A673 (cell line): ENCODE data around the gene CENPM. TPM values are rescaled to one million over a fixed set of nuclear protein-coding genes. Genes with fewer than 3 reads are reported as not detected.

Experiments
- BruUV-seq: library from RNA; stranded (reverse); fragments of 400-500 nt; replicated peaks from 2 replicates; lab custom pipeline; 2021; lab: Mats Ljungman, UMichigan
- CTCF ChIA-PET: fragments of 300-600 bp; sonication (Branson Sonifier 250); formaldehyde crosslinking; loops from one replicate; lab custom pipeline; 2022; ENCODE audit warnings: antibody characterized with exemption; lab: Charles Lee
- POLR2A ChIA-PET: fragments of 300-600 bp; sonication (Branson Sonifier 250); formaldehyde crosslinking; loops from one replicate; lab custom pipeline; 2022; ENCODE audit warnings: antibody characterized with exemption; ENCODE audit not compliant: low non-redundant PET; lab: Charles Lee
- DNase-seq: peaks from one replicate; pipeline ENCODE4 v3.0.0-alpha.2; 2015; ENCODE audit warnings: low spot score
- H3K27ac ChIP-seq: fragments of 200-600 bp; sonication (generic); 2 replicates; pipeline ENCODE4 v1.5.1; 2016; ENCODE audit warnings: mixed run types, low read depth, mild to moderate bottlenecking, mixed read lengths, antibody characterized with exemption, low read length; ENCODE audit not compliant: poor library complexity, severe bottlenecking
- H3K27me3 ChIP-seq: fragments of 200-600 bp; sonication (generic); replicated peaks from 2 replicates; pipeline ENCODE4 v1.6.1; 2017; ENCODE audit warnings: mixed run types, low read depth, mild to moderate bottlenecking, mixed read lengths, antibody characterized with exemption, low read length; ENCODE audit not compliant: insufficient read depth, poor library complexity
- H3K36me3 ChIP-seq: fragments of 200-600 bp; sonication (generic); 2 replicates; pipeline ENCODE4 v1.6.1; 2016; ENCODE audit warnings: mixed run types, mild to moderate bottlenecking, mixed read lengths, antibody characterized with exemption, low read length; ENCODE audit not compliant: insufficient read depth, poor library complexity, severe bottlenecking
- H3K4me1 ChIP-seq: fragments of 200-600 bp; sonication (generic); 2 replicates; pipeline ENCODE4 v1.6.1; 2017; ENCODE audit warnings: mixed run types, mild to moderate bottlenecking, mixed read lengths, antibody characterized with exemption, low read length; ENCODE audit not compliant: insufficient read depth, poor library complexity, severe bottlenecking
- H3K4me3 ChIP-seq: fragments of 200-600 bp; sonication (generic); 2 replicates; pipeline ENCODE4 v1.5.1; 2016; ENCODE audit warnings: low read depth, mixed run types, mild to moderate bottlenecking, mixed read lengths, low read length; ENCODE audit not compliant: poor library complexity, severe bottlenecking
- H3K9me3 ChIP-seq: fragments of 200-600 bp; sonication (generic); 2 replicates; pipeline ENCODE4 v1.6.1; 2016; ENCODE audit warnings: mixed run types, low read depth, mild to moderate bottlenecking, mixed read lengths, antibody characterized with exemption, low read length; ENCODE audit not compliant: poor library complexity, severe bottlenecking
- EZH2 ChIP-seq: fragments of 200-600 bp; sonication (generic); IDR thresholded peaks from 2 replicates; pipeline ENCODE4 v1.6.1; 2017; ENCODE audit warnings: borderline replicate concordance, low read depth, mild to moderate bottlenecking, mixed read lengths, antibody characterized with exemption, low read length; ENCODE audit not compliant: poor library complexity, severe bottlenecking
- intact Hi-C: fragments of 100-400 bp; cut with micrococcal nuclease; formaldehyde crosslinking; loops from one replicate; pipeline ENCODE4 v1.10.0; 2022; ENCODE audit not compliant: unreplicated experiment
- total RNA-seq: library from RNA; stranded (reverse); gene quantifications from 2 replicates; pipeline ENCODE4 v1.2.3, GENCODE V29; 2021
- TF ChIP-seq, protein P1 (sequence below): fragments of 300-800, 200-600 bp; sonication (generic); conservative IDR thresholded peaks from 2 replicates; pipeline ENCODE4 v1.5.1; 2017; ENCODE audit warnings: low read depth, mild to moderate bottlenecking, antibody characterized with exemption, low read length, moderate library complexity, mixed read lengths

The CENPM gene
- total RNA-seq, 1 experiment from 2014 or later = 67.2 TPM

DNA sequence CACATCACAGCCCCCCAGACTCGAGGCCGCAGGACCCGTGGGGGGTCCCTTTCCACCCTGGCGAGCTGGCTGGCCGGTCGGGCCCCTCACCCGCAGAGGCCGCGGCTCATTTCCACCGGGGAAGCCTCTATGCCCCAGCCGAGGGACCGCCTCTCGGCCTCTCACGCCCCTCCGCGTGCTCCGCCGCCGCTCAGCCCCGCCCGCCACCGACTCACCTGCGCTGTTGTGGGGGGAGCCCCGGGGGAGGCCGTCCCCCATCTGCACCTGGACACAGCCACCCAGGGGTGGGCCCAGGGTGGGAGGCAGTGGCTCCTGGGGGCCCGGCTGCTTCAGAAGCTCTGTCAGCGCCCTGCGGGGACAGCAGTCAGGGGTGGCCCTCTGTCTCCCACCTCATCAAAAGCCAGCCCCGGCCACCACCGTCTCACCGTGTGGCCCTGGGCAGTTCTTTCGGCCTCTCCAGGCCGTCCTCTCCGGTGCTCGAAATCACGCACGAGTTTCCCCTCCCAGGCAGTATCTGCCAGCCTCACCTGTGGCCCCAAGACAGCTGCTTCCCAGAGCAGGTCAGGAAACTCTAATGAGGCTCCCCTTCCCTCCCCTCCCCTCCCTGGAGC, 35.8 kb downstream of the CENPM start:
- H3K4me1 ChIP-seq = peaks cover 26% of the 10 kb centered on the region
- intact Hi-C loops = no loop called here
- POLR2A ChIA-PET = no interaction called here
- DNase-seq = no peak
- peaks cover 42% of the 10 kb centered on the region for H3K27me3 ChIP-seq
- no TSS peak for BruUV-seq
- TF ChIP-seq EZH2 = no peak
- TF ChIP-seq, protein P1, sequence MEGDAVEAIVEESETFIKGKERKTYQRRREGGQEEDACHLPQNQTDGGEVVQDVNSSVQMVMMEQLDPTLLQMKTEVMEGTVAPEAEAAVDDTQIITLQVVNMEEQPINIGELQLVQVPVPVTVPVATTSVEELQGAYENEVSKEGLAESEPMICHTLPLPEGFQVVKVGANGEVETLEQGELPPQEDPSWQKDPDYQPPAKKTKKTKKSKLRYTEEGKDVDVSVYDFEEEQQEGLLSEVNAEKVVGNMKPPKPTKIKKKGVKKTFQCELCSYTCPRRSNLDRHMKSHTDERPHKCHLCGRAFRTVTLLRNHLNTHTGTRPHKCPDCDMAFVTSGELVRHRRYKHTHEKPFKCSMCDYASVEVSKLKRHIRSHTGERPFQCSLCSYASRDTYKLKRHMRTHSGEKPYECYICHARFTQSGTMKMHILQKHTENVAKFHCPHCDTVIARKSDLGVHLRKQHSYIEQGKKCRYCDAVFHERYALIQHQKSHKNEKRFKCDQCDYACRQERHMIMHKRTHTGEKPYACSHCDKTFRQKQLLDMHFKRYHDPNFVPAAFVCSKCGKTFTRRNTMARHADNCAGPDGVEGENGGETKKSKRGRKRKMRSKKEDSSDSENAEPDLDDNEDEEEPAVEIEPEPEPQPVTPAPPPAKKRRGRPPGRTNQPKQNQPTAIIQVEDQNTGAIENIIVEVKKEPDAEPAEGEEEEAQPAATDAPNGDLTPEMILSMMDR = no peak
- peaks cover 13% of the 10 kb centered on the region for H3K36me3 ChIP-seq
- no peaks in the 10 kb centered on the region for H3K9me3 ChIP-seq
- no peak overlapping the region for H3K27ac ChIP-seq
- H3K4me3 ChIP-seq = peak overlapping the region; percentile 12
- CTCF ChIA-PET = no interaction called here

DNA sequence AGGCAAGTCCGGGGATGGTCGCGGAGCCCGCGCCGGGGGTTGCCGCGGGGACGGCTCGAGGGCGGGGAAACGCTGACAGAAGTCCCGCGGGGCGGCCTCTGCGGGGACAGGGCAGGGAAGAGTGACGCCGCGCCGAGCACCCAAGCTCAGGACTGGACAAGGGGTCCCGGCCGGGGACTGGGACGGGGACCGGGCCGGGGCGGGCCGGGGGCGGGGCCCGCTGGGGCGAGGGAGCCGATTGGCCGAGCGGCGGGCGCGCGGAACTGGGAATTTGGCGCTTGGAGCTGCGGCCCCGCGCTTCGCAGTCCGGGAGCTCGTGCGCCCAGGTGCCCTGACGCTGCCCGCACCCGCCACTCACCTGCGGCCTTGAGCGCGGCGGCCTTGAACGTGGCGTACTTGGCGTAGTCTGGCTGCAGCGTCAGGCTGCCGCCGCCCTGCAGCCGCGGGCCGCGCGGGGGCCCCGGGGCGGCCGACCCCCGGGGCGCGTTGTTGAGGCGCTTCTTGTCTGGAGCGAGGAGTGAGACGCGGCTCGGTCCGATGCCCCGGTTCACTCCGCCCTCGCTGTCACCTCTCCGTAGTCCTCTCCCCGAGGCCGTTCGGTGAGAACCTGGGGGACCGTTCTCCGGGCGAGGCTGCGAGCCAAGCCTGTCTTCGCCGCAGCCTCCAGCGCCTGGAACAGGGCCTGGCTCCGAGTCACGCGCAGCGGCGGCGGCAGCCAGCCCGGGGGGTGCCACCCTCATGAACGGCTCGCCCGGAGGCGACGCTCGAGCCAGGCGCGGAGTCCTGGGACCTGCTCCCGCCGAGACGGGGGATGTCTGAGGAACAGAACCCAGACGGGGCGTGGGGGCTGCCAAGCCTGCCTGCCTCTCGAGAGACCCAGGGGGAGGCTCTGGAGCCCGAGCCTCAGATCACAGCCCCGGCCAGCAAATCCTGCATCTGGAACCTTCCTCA, 36.6 kb downstream of the CENPM start:
- Histone ChIP-seq H3K4me3 (peak overlapping the region; percentile 12), H3K27me3 (peaks cover 34% of the 10 kb centered on the region), H3K36me3 (peaks cover 16% of the 10 kb centered on the region), H3K27ac (no peak overlapping the region), H3K9me3 (no peaks in the 10 kb centered on the region), H3K4me1 (peaks cover 20% of the 10 kb centered on the region)
- intact Hi-C loops = no loop called here
- no peak for TF ChIP-seq EZH2
- TF ChIP-seq, protein P1 = no peak
- ChIA-PET POLR2A (no interaction called here), CTCF (no interaction called here)
- no peak for DNase-seq
- no TSS peak for BruUV-seq

DNA sequence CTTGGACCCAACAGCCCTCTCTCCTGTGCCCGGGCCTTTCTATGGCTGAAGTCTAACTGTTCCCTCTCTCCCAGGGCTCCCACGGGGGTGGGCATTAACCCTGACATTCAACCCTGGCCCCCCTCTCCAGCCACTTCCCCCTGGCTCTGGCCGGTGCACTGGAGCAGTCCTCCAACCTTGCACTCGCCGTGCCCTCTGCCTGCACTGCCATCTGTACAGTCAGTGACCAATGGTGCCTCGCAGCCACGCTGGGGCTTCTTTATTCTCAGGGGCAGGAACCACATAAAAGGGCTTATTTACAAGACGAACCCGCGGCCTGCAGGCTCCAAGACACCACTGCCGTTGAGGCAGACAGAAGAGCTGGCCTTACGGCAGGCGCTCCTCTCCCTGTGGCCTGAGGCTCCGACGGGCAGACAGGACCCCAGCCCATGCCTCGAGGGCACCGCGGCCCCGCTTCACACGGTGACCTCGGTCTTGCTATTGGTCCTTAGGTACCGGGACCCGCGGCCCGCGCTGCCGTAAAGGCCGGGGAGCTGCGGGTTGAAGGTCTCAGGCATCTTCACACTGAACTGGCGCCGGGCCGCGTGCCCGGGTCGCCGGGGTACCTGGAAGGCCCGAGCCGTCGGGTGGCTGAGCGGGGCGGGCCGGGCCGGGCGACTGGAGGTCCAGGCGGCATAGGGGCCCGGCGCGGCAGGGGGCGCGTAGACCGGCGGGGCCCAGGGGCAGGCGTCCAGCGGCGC, 37.5 kb downstream of the CENPM start:
- no peak overlapping the region for H3K27ac ChIP-seq
- no peak overlapping the region for H3K4me3 ChIP-seq
- POLR2A ChIA-PET = no interaction called here
- CTCF ChIA-PET = no interaction called here
- no TSS peak for BruUV-seq
- TF ChIP-seq, protein P1 = no peak
- intact Hi-C loops = no loop called here
- H3K36me3 ChIP-seq = peaks cover 24% of the 10 kb centered on the region
- peaks cover 16% of the 10 kb centered on the region for H3K4me1 ChIP-seq
- no peaks in the 10 kb centered on the region for H3K9me3 ChIP-seq
- no peak for DNase-seq
- peaks cover 32% of the 10 kb centered on the region for H3K27me3 ChIP-seq
